Tibial artery (tissue), 4 donors: ENCODE measurements around the gene C4orf46.
A peak's percentile ranks its signal among the peaks of the same experiment; 100 is the strongest.

Experiments used
- DNase-seq, 2 donors: peaks; one replicate each; pipeline ENCODE4 v3.0.0-alpha.2; 2019
- H3K27ac ChIP-seq, 2 donors: fragments of 200-600 bp; sonication (generic) in 1 of 2; 1 replicate in 1 of 2; 2 replicates in 1 of 2; pipeline ENCODE4 v1.5.1; 2018 to 2019; ENCODE audit warnings: mild to moderate bottlenecking in 1 of 2
- H3K27me3 ChIP-seq, 2 donors: fragments of 200-600 bp; sonication (generic) in 1 of 2; one replicate each; pipeline versions ENCODE4 v1.5.1 to v1.6.0; 2016 to 2019
- H3K36me3 ChIP-seq, 3 donors: fragments of 200-600 bp; sonication (generic) in 2 of 3; one replicate each; pipeline ENCODE4 v1.5.1; 2016 to 2019; ENCODE audit warnings: mild to moderate bottlenecking in 2 of 3
- H3K4me1 ChIP-seq, 4 donors: fragments of 200-600 bp; sonication (generic) in 2 of 4; 1 replicate in 3 of 4; 2 replicates in 1 of 4; pipeline ENCODE4 v1.5.1; 2016 to 2019
- H3K4me3 ChIP-seq, 2 donors: fragments of 200-600 bp; sonication (generic) in 1 of 2; 1 replicate in 1 of 2; 2 replicates in 1 of 2; pipeline ENCODE4 v1.5.1; 2018 to 2019; ENCODE audit warnings: mild to moderate bottlenecking in 2 of 2
- H3K9me3 ChIP-seq, 3 donors: fragments of 200-600 bp; sonication (generic) in 1 of 3; one replicate each; pipeline ENCODE4 v1.5.1; 2016 to 2019
- intact Hi-C: fragments of 100-400 bp; cut with DNase I; formaldehyde crosslinking; loops from one replicate; pipeline ENCODE4 v1.15.0; 2023; ENCODE audit warnings: low total_unique reads
- TF ChIP-seq, protein P1 (sequence below), 2 experiments: fragments of 200-600 bp in 1 of 2; fragments of 450-650 bp in 1 of 2; IDR thresholded peaks; one replicate each; pipeline ENCODE4 v1.5.1; 2017 to 2019; ENCODE audit warnings: antibody characterized with exemption in 2 of 2, mild to moderate bottlenecking in 1 of 2, moderate library complexity in 1 of 2

The C4orf46 gene

DNA sequence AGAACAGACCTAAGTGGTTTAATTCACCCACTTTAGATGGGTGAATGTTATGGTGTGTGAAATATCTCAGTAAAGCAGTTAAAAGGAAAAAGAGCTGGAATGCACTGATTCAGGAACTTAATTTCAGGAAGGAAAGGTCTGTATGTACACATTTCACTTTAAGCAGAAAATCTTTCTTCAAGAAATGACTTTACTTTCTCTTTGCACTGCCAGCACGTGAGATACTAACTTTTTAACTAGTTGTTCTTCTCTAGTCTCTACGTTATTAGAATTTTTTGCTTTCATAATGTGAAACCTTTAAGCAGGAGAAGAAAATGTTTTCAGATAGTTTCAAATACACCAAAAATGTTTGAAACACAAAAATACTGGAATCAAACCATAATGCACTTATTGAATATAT, 18.8 kb downstream of the C4orf46 start:
- Histone ChIP-seq H3K27me3 (no peaks in the 10 kb centered on the region), H3K9me3 (no peaks in the 10 kb centered on the region), H3K4me1 (peaks cover 0 to 4% (median 0%) of the 10 kb centered on the region in 4 donors), H3K4me3 (no peak overlapping the region), H3K27ac (no peak overlapping the region), H3K36me3 (no peaks in the 10 kb centered on the region)
- TF ChIP-seq, protein P1, sequence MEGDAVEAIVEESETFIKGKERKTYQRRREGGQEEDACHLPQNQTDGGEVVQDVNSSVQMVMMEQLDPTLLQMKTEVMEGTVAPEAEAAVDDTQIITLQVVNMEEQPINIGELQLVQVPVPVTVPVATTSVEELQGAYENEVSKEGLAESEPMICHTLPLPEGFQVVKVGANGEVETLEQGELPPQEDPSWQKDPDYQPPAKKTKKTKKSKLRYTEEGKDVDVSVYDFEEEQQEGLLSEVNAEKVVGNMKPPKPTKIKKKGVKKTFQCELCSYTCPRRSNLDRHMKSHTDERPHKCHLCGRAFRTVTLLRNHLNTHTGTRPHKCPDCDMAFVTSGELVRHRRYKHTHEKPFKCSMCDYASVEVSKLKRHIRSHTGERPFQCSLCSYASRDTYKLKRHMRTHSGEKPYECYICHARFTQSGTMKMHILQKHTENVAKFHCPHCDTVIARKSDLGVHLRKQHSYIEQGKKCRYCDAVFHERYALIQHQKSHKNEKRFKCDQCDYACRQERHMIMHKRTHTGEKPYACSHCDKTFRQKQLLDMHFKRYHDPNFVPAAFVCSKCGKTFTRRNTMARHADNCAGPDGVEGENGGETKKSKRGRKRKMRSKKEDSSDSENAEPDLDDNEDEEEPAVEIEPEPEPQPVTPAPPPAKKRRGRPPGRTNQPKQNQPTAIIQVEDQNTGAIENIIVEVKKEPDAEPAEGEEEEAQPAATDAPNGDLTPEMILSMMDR (IDR thresholded peaks at IDR 0.05): no peak
- intact Hi-C loops: no loop called here
- DNase-seq: no peak

DNA sequence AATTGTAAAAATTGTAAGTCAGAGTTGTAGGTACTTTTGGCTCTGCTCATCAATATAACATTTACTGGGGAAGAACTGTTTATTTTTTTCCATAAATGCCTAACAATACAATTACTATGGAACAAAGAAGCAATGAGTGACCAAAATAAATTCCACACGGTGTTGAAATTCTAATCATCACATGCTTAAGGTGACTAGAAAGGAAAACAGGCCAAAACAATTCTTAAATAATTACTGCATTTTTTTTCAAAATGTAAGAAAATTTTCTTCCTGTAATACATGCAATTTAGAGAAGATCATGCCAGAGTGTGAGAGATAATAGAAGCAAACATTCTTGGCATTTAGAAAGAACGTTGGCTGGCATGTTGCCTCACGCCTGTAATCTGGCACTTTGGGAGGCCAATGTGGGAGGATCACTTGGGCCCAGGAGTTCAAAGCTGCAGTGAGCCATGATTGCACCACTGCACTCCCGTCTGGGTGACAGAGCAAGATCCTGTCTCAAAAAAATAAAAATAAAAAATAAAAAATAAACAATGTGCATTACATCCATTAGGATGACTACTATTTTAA, 22.5 kb downstream of the C4orf46 start:
- DNase-seq: peak; percentile 23 to 68
- Histone ChIP-seq H3K27me3 (no peaks in the 10 kb centered on the region), H3K4me3 (no peak overlapping the region), H3K9me3 (no peaks in the 10 kb centered on the region), H3K4me1 (peaks cover 0 to 4% (median 0%) of the 10 kb centered on the region in 4 donors), H3K27ac (no peak overlapping the region), H3K36me3 (no peaks in the 10 kb centered on the region)
- TF ChIP-seq, protein P1 (IDR thresholded peaks at IDR 0.05): no peak
- intact Hi-C loops: no loop called here

DNA sequence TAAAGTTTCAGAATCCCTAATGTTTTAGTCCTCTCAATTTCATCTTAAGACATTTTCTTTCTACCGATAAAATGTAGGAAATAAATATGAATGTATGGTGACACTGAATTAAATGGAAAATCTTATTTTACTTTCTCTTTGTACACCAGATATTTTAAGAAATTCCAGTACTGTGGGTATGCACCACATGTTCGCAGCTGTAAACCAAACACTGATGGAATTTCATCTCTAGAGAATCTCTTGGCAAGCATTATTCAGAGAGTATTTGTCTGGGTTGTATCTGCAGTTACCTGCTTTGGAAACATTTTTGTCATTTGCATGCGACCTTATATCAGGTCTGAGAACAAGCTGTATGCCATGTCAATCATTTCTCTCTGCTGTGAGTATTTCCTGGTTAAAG, 26.9 kb downstream of the C4orf46 start:
- Histone ChIP-seq H3K4me1 (no peaks in the 10 kb centered on the region), H3K9me3 (no peaks in the 10 kb centered on the region), H3K4me3 (no peak overlapping the region), H3K36me3 (no peaks in the 10 kb centered on the region), H3K27ac (no peak overlapping the region), H3K27me3 (no peaks in the 10 kb centered on the region)
- no peak for DNase-seq
- TF ChIP-seq, protein P1 (IDR thresholded peaks at IDR 0.05): no peak
- intact Hi-C loops: no loop called here

DNA sequence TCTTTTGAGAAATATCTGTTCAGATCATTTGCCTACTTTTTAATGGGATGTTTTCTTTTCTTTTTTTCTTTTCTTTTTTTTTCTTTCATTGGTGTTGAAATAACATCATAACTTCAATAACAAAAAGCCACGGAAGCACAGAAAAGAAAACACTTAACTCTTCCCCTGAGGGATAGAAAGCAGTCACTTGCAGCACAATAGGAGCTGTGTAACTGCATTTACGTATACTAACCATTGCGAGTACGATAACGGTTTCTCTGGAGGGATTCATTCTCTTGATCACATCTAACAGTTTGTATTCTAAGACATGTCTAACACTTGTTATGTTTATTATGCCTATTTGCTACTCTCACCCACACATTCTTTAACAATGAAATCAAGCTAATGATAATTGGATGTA, 27.3 kb downstream of the C4orf46 start:
- TF ChIP-seq, protein P1 (IDR thresholded peaks at IDR 0.05): no peak
- no peak for DNase-seq
- Histone ChIP-seq H3K4me1 (no peaks in the 10 kb centered on the region), H3K4me3 (no peak overlapping the region), H3K27me3 (no peaks in the 10 kb centered on the region), H3K36me3 (no peaks in the 10 kb centered on the region), H3K9me3 (no peaks in the 10 kb centered on the region), H3K27ac (no peak overlapping the region)
- intact Hi-C loops: no loop called here

DNA sequence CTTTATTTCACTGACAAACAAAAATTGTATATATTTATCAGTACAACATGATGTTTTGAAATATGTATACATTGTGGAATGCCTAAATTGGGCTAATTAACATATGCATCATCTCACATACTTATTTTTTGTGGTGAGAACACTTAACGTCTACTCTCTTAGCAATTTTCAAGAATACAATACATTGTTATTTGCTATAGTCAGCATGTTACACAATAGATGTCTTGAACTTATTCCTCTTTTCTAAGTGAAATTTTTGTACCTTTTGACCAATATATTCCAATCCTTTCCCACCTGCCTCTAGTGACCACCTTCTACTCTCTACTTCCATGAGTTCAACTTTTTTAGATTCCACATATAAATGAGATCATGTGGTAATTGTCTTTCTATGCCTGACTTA, 35.1 kb downstream of the C4orf46 start:
- H3K27me3 ChIP-seq: no peaks in the 10 kb centered on the region
- TF ChIP-seq, protein P1 (IDR thresholded peaks at IDR 0.05): no peak
- H3K27ac ChIP-seq: no peak overlapping the region
- H3K4me3 ChIP-seq: no peak overlapping the region
- no peak for DNase-seq
- H3K36me3 ChIP-seq: no peaks in the 10 kb centered on the region
- H3K4me1 ChIP-seq: no peaks in the 10 kb centered on the region
- H3K9me3 ChIP-seq: no peaks in the 10 kb centered on the region
- intact Hi-C loops: no loop called here

DNA sequence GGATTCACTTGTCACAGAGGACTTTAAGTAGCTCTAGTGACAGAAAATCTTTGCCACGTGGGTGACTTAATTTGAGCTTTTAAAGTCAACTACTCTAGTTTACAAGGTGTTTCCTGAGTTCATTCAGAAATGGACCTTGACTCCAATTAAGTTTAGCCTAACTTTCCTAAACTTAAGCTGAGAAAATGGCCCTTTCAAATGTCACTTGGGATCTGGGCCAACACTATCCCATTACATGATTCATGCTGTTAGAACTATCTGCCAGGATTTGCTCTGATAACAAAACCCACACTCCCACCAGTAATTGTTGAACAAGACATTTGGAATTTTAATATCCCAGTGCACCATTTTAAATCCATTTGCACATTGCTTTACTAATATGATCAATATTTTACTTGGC, 40.8 kb downstream of the C4orf46 start:
- Histone ChIP-seq H3K27ac (no peak overlapping the region), H3K36me3 (no peaks in the 10 kb centered on the region), H3K27me3 (no peaks in the 10 kb centered on the region), H3K4me1 (peaks cover 0 to 2% (median 0%) of the 10 kb centered on the region in 4 donors), H3K9me3 (no peaks in the 10 kb centered on the region), H3K4me3 (no peak overlapping the region)
- intact Hi-C loops: no loop called here
- no peak for DNase-seq
- TF ChIP-seq, protein P1 (IDR thresholded peaks at IDR 0.05): no peak
